Measurements from ENCODE around the gene KIF26A. TPM values are rescaled to one million over a fixed set of nuclear protein-coding genes. Genes with fewer than 3 reads are reported as not detected.

Gene KIF26A
- total RNA-seq, 1 donor from 2014 or later: not detected

GRCh38 chr14:104162495-104162894 is 24.1 kb downstream of the KIF26A start:
- intact Hi-C loops (cut with micrococcal nuclease): no loop called here
- Mint-ChIP-seq H3K36me3 (ENCODE audit: low read depth) (no peaks in the 10 kb centered on the region), H3K27me3 (no peaks in the 10 kb centered on the region), H3K4me1 (no peaks in the 10 kb centered on the region), H3K27ac (no peak overlapping the region), H3K4me3 (no peak overlapping the region), H3K9me3 (no peaks in the 10 kb centered on the region)
- ChIA-PET POLR2A (no interaction called here), CTCF (no interaction called here)
- DNase-seq (no peak), ATAC-seq (ENCODE audit: low read depth) (no peak)
- TF ChIP-seq CTCF (IDR thresholded peaks at IDR 0.05): no peak

- Mint-ChIP-seq H3K27ac (no peak overlapping the region), H3K9me3 (no peaks in the 10 kb centered on the region), H3K4me1 (no peaks in the 10 kb centered on the region), H3K27me3 (no peaks in the 10 kb centered on the region), H3K4me3 (no peak overlapping the region), H3K36me3 (ENCODE audit: low read depth) (no peaks in the 10 kb centered on the region)
- DNase-seq (no peak), ATAC-seq (ENCODE audit: low read depth) (no peak)
- intact Hi-C loops (cut with micrococcal nuclease): no loop called here
- ChIA-PET POLR2A (no interaction called here), CTCF (no interaction called here)
- no peak for TF ChIP-seq CTCF (IDR thresholded peaks at IDR 0.05)
These were observed 25.2 kb downstream of the KIF26A start for GRCh38 chr14:104163541-104163940.

GRCh38 chr14:104164041-104164440 is 25.7 kb downstream of the KIF26A start:
- H3K4me1 Mint-ChIP-seq: no peaks in the 10 kb centered on the region
- POLR2A ChIA-PET: no interaction called here
- intact Hi-C loops (cut with micrococcal nuclease): no loop called here

GRCh38 chr14:104164512-104164911 is 26.1 kb downstream of the KIF26A start:
- ChIA-PET CTCF (no interaction called here), POLR2A (no interaction called here)
- H3K27me3 Mint-ChIP-seq: no peaks in the 10 kb centered on the region
- no peak for TF ChIP-seq CTCF (IDR thresholded peaks at IDR 0.05)
- H3K36me3 Mint-ChIP-seq (ENCODE audit: low read depth): no peaks in the 10 kb centered on the region
- no peaks in the 10 kb centered on the region for H3K4me1 Mint-ChIP-seq
- no peak overlapping the region for H3K27ac Mint-ChIP-seq
- intact Hi-C loops (cut with micrococcal nuclease): no loop called here
- no peaks in the 10 kb centered on the region for H3K9me3 Mint-ChIP-seq
- DNase-seq: no peak
- no peak for ATAC-seq (ENCODE audit: low read depth)
- no peak overlapping the region for H3K4me3 Mint-ChIP-seq

More at GRCh38 chr14:104164041-104164440, 25.7 kb downstream of the KIF26A start:
- no peaks in the 10 kb centered on the region for H3K27me3 Mint-ChIP-seq
- H3K27ac Mint-ChIP-seq: no peak overlapping the region
- CTCF ChIA-PET: no interaction called here
- DNase-seq (no peak), ATAC-seq (ENCODE audit: low read depth) (no peak)
- no peaks in the 10 kb centered on the region for H3K36me3 Mint-ChIP-seq (ENCODE audit: low read depth)
- TF ChIP-seq CTCF (IDR thresholded peaks at IDR 0.05): no peak
- no peaks in the 10 kb centered on the region for H3K9me3 Mint-ChIP-seq
- no peak overlapping the region for H3K4me3 Mint-ChIP-seq

- ATAC-seq (ENCODE audit: low read depth): no peak
- Mint-ChIP-seq H3K4me1 (no peaks in the 10 kb centered on the region), H3K9me3 (no peaks in the 10 kb centered on the region), H3K4me3 (no peak overlapping the region), H3K36me3 (ENCODE audit: low read depth) (no peaks in the 10 kb centered on the region), H3K27me3 (no peaks in the 10 kb centered on the region), H3K27ac (no peak overlapping the region)
- TF ChIP-seq CTCF (IDR thresholded peaks at IDR 0.05): no peak
- DNase-seq: no peak
- CTCF ChIA-PET: no interaction called here
- intact Hi-C loops (cut with micrococcal nuclease): no loop called here
- POLR2A ChIA-PET: no interaction called here
These were observed 28.3 kb downstream of the KIF26A start for GRCh38 chr14:104166698-104167097.

Measured in activated B cell treated with CpG ODN at 0.5 μM for 24 hours (primary cell).